Measurements from ENCODE around the gene SLC7A4.
"Not testable (repeated sequence)": the region's sequence is repeated elsewhere in the genome, so short reads cannot be mapped to it uniquely, and the experiment has no call there.

Gene SLC7A4

DNA sequence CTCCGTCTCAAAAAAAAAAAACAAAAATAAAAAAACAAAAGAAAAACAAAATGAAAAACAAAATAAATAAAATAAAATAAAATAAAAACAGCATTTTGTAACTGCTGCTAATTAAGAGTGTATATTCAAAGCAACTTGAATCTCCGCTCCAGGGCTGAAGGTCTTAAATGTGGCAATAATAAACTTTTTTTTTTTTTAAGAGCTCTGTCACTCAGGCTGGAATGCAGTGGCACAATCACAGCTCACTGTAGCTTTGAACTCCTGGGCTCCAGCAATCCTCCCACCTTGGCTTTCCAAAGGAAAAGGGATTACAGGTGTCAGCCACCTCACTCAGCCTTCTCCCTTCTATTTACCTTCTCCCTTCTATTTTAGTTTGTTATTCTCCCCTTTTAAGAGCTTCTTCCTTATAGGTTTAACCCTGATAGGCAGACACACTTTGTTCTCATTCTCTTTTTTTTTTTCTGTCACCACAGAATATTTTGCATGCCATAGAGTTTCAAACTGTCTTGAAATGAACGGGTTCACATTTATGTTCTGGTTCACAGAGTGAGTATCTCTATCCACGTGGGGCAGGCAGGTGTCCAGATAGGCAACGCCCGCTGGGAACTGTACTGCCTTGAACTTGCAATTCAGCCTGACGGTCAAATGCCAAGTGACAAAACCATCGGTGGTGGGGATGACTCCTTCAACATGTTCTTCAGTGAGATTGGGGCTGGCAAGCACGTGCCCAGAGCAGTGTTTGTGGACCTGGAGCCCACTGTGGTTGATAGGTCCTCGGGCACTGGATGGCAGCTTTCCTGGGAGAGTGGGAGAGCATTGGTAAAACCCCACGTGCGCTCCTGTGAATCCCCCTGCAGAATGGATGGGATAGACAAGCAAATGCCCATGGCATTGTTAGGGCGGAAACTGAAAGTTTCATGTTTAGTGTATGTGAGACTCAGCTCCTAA is 32.8 kb upstream of the SLC7A4 start:
- no peak for DNase-seq (ENCODE audit: low read depth in 2 of 2)
- TF ChIP-seq, protein P1, sequence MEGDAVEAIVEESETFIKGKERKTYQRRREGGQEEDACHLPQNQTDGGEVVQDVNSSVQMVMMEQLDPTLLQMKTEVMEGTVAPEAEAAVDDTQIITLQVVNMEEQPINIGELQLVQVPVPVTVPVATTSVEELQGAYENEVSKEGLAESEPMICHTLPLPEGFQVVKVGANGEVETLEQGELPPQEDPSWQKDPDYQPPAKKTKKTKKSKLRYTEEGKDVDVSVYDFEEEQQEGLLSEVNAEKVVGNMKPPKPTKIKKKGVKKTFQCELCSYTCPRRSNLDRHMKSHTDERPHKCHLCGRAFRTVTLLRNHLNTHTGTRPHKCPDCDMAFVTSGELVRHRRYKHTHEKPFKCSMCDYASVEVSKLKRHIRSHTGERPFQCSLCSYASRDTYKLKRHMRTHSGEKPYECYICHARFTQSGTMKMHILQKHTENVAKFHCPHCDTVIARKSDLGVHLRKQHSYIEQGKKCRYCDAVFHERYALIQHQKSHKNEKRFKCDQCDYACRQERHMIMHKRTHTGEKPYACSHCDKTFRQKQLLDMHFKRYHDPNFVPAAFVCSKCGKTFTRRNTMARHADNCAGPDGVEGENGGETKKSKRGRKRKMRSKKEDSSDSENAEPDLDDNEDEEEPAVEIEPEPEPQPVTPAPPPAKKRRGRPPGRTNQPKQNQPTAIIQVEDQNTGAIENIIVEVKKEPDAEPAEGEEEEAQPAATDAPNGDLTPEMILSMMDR (IDR thresholded peaks at IDR 0.05; ENCODE audit: low read depth, low read length): no peak
- H3K4me3 ChIP-seq (replicated peaks in 1 of 2; ENCODE audit: low read depth in 2 of 2, low read length in 2 of 2): no peak overlapping the region

DNA sequence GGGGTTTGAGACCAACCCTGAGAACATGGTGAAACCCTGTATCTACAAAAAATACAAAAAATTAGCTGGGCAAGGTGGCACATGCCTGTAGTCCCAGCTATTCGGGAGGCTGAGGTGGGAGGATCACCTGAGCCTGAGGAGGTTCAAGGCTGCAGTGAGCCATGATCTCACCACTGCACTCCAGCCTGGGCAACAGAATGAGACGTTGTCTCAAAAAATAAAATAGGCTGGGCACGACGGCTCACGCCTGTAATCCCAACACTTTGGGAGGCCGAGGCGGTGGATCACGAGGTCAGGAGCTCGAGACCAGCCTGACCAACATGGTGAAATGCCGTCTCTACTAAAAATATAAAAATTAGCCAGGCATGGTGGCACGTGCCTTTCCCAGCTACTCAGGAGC is 32.1 kb upstream of the SLC7A4 start:
- DNase-seq (ENCODE audit: low read depth in 2 of 2); H3K4me3 ChIP-seq (replicated peaks in 1 of 2; ENCODE audit: low read depth in 2 of 2, low read length in 2 of 2): not testable (repeated sequence)

DNA sequence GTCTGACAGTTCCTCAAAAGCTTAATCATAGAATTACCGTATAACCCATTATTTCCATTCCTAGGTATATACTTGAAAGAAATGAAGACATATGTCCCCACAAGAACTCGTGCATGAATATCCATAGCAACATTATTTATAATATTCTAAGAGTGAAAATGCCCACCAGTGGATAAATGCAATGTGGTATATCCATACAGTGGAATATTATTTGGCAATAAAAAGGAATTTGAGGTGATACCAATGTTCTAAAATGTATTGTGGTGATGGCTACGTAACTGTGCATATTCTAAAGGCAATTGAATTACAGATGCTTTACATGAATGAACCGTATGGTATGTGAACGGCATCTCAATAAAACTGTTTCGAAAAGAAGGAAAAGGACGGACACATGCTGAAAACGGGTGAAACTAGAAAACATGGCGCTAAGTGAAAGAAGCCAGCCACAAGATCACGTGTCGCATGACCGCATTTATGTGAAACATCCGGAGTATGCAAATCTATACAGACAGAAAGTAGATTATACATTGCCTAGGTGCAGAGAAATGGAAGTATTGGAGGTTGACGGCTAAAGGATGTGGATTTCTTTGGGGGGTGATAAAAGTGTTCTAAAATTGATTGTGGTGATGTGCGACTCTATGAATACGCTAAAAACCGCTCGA is 29.4 kb upstream of the SLC7A4 start:
- H3K4me3 ChIP-seq (replicated peaks in 1 of 2; ENCODE audit: low read depth in 2 of 2, low read length in 2 of 2); DNase-seq (ENCODE audit: low read depth in 2 of 2): not testable (repeated sequence)

DNA sequence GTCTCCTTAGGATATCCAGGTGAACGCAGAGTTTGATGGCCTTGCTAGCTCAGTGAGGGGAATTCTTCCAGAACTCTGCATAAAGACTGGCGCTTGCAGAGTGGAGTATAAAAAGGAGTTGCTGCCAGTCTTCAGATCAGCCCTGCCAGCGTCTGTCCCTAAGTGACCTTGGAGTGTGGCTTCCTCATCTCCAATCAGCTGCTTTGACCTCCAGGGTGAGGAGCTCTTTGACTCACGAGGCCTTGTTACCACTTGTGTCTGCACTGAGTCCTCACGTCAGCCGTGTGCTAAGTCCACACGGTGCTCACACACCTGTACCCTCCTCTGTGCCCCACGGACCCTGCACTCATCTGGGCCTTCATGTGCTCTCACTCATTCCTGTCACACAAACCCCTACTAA is 28.0 kb upstream of the SLC7A4 start:
- DNase-seq (ENCODE audit: low read depth in 2 of 2); H3K4me3 ChIP-seq (replicated peaks in 1 of 2; ENCODE audit: low read depth in 2 of 2, low read length in 2 of 2): not testable (repeated sequence)

DNA sequence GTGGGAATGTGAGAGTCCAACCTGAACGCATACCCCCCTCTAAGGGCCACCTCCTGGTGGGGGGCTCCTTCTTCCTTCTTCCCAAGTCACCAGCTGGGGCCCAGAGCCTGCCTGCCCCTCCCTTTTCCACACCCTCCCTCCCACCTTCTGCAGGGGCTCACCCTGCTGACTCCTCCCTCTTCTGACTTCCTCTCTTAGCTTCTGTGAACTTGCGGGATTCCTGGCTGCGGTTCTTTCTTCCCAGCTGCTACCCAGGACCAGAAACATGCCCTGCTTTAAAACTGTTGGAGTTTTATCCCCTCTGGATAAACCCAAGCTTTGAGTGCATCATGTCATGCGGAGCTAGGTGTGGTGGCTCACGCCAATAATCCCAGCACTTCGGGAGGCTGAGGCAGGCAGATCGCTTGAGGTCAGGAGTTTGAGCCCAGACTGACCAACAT is 23.5 kb upstream of the SLC7A4 start:
- H3K4me3 ChIP-seq (replicated peaks in 1 of 2; ENCODE audit: low read depth in 2 of 2, low read length in 2 of 2): no peak overlapping the region
- DNase-seq (ENCODE audit: low read depth in 2 of 2): no peak

DNA sequence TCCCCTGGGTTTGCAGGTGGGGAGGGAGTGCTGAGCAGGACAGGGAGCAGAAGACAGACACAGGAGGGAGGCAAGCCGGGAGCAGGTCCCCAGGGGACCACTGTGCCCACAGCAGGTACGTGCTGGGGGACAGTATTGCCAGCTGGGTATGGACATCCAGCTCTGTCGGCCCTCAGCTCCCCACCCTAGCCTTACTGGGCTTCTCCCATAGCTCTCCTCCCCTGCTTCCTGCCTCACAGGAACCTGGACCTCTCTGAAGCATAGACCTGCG is 23.1 kb upstream of the SLC7A4 start:
- TF ChIP-seq, protein P1 (IDR thresholded peaks at IDR 0.05; ENCODE audit: low read depth, low read length): no peak
- no peak overlapping the region for H3K4me3 ChIP-seq (replicated peaks in 1 of 2; ENCODE audit: low read depth in 2 of 2, low read length in 2 of 2)
- DNase-seq (ENCODE audit: low read depth in 2 of 2): no peak

More for the DNA sequence above, 23.5 kb upstream of the SLC7A4 start:
- TF ChIP-seq, protein P1 (IDR thresholded peaks at IDR 0.05; ENCODE audit: low read depth, low read length): no peak

DNA sequence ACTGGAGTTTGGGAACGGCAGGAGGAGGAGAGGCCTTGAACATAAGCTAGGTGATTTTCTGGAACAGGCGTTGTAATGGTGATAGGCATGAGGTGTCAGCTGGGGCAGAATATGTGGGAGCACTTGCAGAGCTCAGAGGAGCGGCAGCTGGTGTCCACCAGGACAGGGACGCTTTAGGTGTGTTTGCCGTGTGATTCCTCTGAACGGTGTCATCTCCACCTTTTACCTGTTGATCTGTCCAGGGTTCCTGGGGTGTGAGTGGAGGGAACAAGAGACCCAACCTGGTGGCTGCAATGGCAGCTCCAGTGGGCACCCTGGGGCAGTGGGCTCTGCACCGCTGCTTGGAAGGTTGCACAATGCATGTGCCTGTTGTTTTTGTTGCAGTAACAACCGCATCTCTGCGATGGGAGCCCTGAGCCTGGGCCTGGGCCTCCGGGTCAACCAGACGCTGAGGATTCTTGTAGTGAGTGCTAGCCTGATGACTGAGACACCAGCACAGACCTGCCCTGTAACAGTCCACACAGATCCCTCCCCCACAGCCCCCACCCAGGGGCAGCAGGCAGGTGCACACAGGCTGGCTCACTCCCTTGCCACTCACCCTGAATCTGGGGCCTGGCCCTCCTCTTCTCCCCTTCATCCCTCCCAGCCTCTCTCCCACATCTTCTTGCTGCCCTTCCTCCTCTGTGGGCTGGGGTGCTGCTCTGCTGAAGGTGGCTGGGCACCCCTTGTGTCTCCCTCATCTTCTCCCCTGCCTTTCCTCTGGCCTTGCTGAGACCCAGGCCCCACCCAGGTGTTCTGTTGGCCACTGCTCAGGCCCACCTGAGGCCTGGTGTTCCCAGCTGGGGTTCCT is 22.6 kb upstream of the SLC7A4 start:
- DNase-seq (ENCODE audit: low read depth in 2 of 2): no peak
- no peak overlapping the region for H3K4me3 ChIP-seq (replicated peaks in 1 of 2; ENCODE audit: low read depth in 2 of 2, low read length in 2 of 2)
- TF ChIP-seq, protein P1 (IDR thresholded peaks at IDR 0.05; ENCODE audit: low read depth, low read length): no peak
